Testis (tissue), 3 donors: ENCODE results near the gene DAB2. TPM values are rescaled to one million over a fixed set of nuclear protein-coding genes. Genes with fewer than 3 reads are reported as not detected.

Experiments used
- DNase-seq: peaks from one replicate; pipeline ENCODE4 v3.0.0-alpha.2; 2019
- H3K27ac ChIP-seq, 2 donors: fragments of 200-600 bp; sonication (generic); one replicate each; pipeline ENCODE4 v1.5.1; 2019
- H3K27me3 ChIP-seq: fragments of 200-600 bp; sonication (generic); one replicate; pipeline ENCODE4 v1.5.1; 2019
- H3K36me3 ChIP-seq: fragments of 200-600 bp; sonication (generic); one replicate; pipeline ENCODE4 v1.5.1; 2017; ENCODE audit warnings: low read depth; ENCODE audit errors: missing control alignments
- H3K4me1 ChIP-seq: fragments of 200-600 bp; sonication (generic); one replicate; pipeline ENCODE4 v1.5.1; 2019
- H3K4me3 ChIP-seq, 2 donors: fragments of 200-600 bp; sonication (generic); one replicate each; pipeline ENCODE4 v1.5.1; 2017 to 2019
- H3K9me3 ChIP-seq: fragments of 200-600 bp; sonication (generic); one replicate; pipeline ENCODE4 v1.5.1; 2017
- CTCF ChIP-seq, 3 experiments: fragments of 450-650 bp in 2 of 3; fragments of 200-600 bp in 1 of 3; sonication (generic) in 1 of 3; IDR thresholded peaks; one replicate each; pipeline ENCODE4 v1.5.1; 2016 to 2019; ENCODE audit warnings: antibody characterized with exemption in 3 of 3, mild to moderate bottlenecking in 2 of 3, moderate library complexity in 1 of 3
- POLR2A ChIP-seq: fragments of 450-650 bp; IDR thresholded peaks from one replicate; pipeline ENCODE4 v1.6.1; 2017; ENCODE audit warnings: antibody characterized with exemption, mild to moderate bottlenecking, moderate library complexity
- WGBS, 2 donors: methylation state at CpG; one replicate each; pipeline ENCODE4 v1.1.5; 2018; 5-methylcytosine and 5-hydroxymethylcytosine counted together
- intact Hi-C: fragments of 100-400 bp; cut with DNase I; formaldehyde crosslinking; loops from one replicate; pipeline ENCODE4 v1.15.1; 2023; ENCODE audit warnings: low total_unique reads
- polyA plus RNA-seq: library from polyadenylated mRNA; stranded (reverse); fragments of 350-450 nt; fragmentation: Illumina TruSeq; extraction: RNeasy Lipid Tissue Mini Kit (QIAGEN cat#74804); gene quantifications from one replicate; pipeline ENCODE4 v1.2.3, GENCODE V29; 2014; ENCODE audit warnings: low read depth, low replicate concordance; ENCODE audit not compliant: insufficient read depth
- total RNA-seq, 2 donors: library from RNA; depleted of rRNA; stranded (reverse); fragments of >200 nt; gene quantifications; one replicate each; pipeline ENCODE4 v1.2.3, GENCODE V29; 2016

The DAB2 gene
- total and polyA plus RNA-seq, 3 donors from 2014 or later, result 12.9 to 56.2 (median 29.7) TPM

- H3K4me3 ChIP-seq, result no peak overlapping the region
- DNase-seq, result no peak
- no peaks in the 10 kb centered on the region for H3K9me3 ChIP-seq
- no peaks in the 10 kb centered on the region for H3K27me3 ChIP-seq
- intact Hi-C loops, result no loop called here
- TF ChIP-seq POLR2A (no peak), CTCF (IDR thresholded peaks at IDR 0.05) (no peak)
- peaks cover 6% of the 10 kb centered on the region for H3K4me1 ChIP-seq
- H3K27ac ChIP-seq, result no peak overlapping the region
- no peaks in the 10 kb centered on the region for H3K36me3 ChIP-seq
Observed at GRCh38 chr5:39414426-39414825, 10.4 kb downstream of the DAB2 start.

- intact Hi-C loops, result no loop called here
- Histone ChIP-seq H3K36me3 (no peaks in the 10 kb centered on the region), H3K4me3 (no peak overlapping the region), H3K9me3 (no peaks in the 10 kb centered on the region), H3K4me1 (peaks cover 3% of the 10 kb centered on the region), H3K27ac (no peak overlapping the region), H3K27me3 (no peaks in the 10 kb centered on the region)
- TF ChIP-seq POLR2A, result no peak
- TF ChIP-seq CTCF (IDR thresholded peaks at IDR 0.05), result no peak
- DNase-seq, result no peak
Observed at GRCh38 chr5:39413771-39414170, 11.0 kb downstream of the DAB2 start.

- no peaks in the 10 kb centered on the region for H3K9me3 ChIP-seq
- intact Hi-C loops, result no loop called here
- no peak for TF ChIP-seq CTCF (IDR thresholded peaks at IDR 0.05)
- TF ChIP-seq POLR2A, result no peak
- no peaks in the 10 kb centered on the region for H3K27me3 ChIP-seq
- no peak overlapping the region for H3K4me3 ChIP-seq
- 51 to 57% methylated on average over 5 of the region's 5 CpGs for WGBS, 2 donors
- peaks cover 3% of the 10 kb centered on the region for H3K4me1 ChIP-seq
- H3K36me3 ChIP-seq, result no peaks in the 10 kb centered on the region
- H3K27ac ChIP-seq, result no peak overlapping the region
- no peak for DNase-seq
Observed at GRCh38 chr5:39412721-39413394, 11.9 kb downstream of the DAB2 start.

- Histone ChIP-seq H3K27ac (no peak overlapping the region), H3K36me3 (no peaks in the 10 kb centered on the region), H3K4me3 (no peak overlapping the region), H3K9me3 (no peaks in the 10 kb centered on the region), H3K27me3 (no peaks in the 10 kb centered on the region), H3K4me1 (peaks cover 3% of the 10 kb centered on the region)
- WGBS, 2 donors, result 91 to 93% methylated on average over 4 of the region's 4 CpGs
- DNase-seq, result no peak
- no peak for TF ChIP-seq CTCF (IDR thresholded peaks at IDR 0.05)
- TF ChIP-seq POLR2A, result no peak
- intact Hi-C loops, result no loop called here
Observed at GRCh38 chr5:39411985-39412384, 12.8 kb downstream of the DAB2 start.

GRCh38 chr5:39411061-39411460, 13.7 kb downstream of the DAB2 start:
- no peak for DNase-seq
- H3K9me3 ChIP-seq, result no peaks in the 10 kb centered on the region
- WGBS, 2 donors, result 52 to 62% methylated on average over 1 of the region's 1 CpG

More at GRCh38 chr5:39411061-39411460, 13.7 kb downstream of the DAB2 start:
- Histone ChIP-seq H3K36me3 (no peaks in the 10 kb centered on the region), H3K27ac (no peak overlapping the region), H3K4me3 (no peak overlapping the region), H3K4me1 (peaks cover 3% of the 10 kb centered on the region), H3K27me3 (no peaks in the 10 kb centered on the region)
- intact Hi-C loops, result no loop called here
- no peak for TF ChIP-seq CTCF (IDR thresholded peaks at IDR 0.05)
